Stimulated activated CD4-positive, alpha-beta T cell treated with anti-CD3 and anti-CD28 coated beads, Interleukin-12 subunit alpha, Interleukin-12 subunit beta, amount 100 ng/mL, for 4 hours (primary cell): Measurements from ENCODE around the gene ENOSF1.

Source experiments
- DNase-seq: peaks from one replicate; pipeline ENCODE4 v3.0.0-alpha.2; 2020

ENOSF1 gene

GRCh38 chr18:670522-670921, 41.9 kb downstream of the ENOSF1 start:
- no peak for DNase-seq

DNA sequence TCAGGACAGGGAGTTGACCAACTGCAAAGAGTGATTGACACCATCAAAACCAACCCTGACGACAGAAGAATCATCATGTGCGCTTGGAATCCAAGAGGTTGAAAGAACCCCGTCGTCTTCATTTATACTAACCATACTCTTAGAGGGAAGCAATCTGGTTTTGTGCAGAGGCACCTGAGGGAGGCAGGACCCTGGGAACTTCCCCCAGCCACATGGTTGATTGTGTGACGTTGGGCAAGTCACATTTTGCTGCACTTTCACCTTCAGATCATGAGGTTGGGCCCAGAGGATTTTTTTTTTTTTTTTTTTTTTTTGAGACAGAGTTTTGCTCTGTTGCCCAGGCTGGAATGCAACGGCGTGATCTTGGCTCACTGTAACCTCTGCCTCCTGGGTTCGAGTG, 43.4 kb downstream of the ENOSF1 start:
- no peak for DNase-seq

DNA sequence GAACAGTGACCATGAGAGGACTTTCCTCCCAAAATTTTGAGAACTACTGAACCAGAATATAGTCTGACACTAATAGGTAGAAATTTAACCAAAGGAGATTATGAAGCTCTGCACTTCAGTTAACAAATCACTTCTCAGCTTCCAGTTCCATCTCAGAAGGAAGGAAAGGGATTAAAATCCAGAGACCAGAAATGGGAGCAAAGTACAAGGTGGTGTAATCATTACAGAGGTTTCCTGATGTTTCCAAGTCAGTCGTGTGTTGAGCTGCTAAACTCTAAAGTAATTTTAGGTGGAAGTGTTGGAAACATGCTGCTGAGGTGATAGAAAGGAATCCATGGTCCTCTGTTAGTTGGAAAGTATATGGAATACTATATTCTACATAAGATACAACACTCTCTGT, 44.2 kb downstream of the ENOSF1 start:
- no peak for DNase-seq

GRCh38 chr18:666628-667027, 45.8 kb downstream of the ENOSF1 start:
- DNase-seq = no peak

DNA sequence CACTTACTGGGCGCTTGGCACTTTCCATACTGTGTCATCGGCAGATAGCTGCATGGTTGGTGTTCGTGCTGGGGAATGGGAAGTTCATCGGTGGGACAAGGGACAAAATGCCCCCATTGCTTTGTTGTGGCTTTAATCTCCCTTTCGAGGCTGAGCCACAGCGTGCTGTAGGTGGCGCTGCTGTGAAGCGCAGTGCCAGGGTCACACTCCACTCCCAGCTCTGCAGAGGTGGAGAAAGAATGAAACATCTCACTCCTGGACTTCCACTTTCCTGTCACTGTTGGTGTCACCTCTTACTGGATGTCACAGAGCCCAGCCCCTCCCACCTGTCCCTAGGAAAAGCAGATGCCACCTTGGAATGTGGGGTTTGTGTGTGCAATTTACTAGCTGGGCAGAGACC, 46.3 kb downstream of the ENOSF1 start:
- no peak for DNase-seq

DNA sequence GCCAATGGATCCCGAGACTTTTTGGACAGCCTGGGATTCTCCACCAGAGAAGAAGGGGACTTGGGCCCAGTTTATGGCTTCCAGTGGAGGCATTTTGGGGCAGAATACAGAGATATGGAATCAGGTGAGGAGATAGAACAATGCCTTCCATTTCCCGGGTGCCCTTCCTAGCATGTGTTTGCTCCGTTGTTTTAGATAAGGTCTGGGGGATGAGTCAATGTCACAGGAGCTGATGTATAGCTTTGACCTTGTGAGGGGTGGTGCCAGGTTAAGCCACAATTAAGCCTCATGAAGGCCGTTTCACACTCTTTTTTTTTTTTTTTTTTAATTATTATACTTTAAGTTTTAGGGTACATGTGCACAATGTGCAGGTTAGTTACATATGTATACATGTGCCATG, 50.2 kb downstream of the ENOSF1 start:
- no peak for DNase-seq

DNA sequence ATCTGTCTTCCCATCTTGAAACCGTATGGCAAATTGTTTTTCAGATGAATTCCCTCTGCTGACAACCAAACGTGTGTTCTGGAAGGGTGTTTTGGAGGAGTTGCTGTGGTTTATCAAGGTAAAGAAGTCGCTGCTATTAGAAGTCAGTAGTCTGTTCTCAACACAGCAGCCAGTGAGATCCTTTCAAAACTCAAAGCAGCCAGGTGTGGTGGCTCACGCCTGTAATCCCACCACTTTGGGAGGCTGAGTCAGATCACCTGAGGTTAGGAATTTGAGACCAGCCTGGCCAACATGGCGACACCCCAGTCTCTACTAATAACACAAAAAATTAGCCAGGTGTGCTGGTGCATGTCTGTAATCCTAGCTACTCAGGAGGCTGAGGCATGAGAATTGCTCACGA, 52.8 kb downstream of the ENOSF1 start:
- no peak for DNase-seq

- no peak for DNase-seq
These were observed 53.4 kb downstream of the ENOSF1 start for GRCh38 chr18:658947-659533.

- peak; percentile 52 for DNase-seq
These were observed 54.2 kb downstream of the ENOSF1 start for GRCh38 chr18:658001-658946.

GRCh38 chr18:657311-658000, 55.0 kb downstream of the ENOSF1 start, which contains the start of gene TYMS:
TYMS (plus strand) TSS chr18:657653; CDS start chr18:657743, 90 bp downstream.
- peak; percentile 28 for DNase-seq

GRCh38 chr18:655445-655844, 57.0 kb downstream of the ENOSF1 start:
- DNase-seq = no peak

DNA sequence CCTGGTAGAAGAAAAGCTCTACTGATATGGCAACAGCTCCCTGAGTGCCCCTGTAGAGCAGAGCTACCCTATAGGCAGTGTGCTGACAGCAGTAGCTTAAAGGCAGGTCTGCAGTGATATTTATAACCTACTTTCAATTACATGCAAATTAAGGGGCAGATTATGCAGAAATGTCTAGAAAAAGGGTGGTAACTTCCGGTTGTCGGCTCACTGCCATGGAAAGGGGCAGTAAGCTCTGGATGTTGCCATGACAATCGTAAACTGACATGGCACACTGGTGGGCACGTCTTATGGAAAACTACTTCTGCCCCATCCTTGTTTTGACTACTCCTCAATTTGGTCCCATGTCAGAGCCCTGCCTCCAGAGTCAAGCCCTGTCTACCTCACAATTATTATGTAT, 57.8 kb downstream of the ENOSF1 start:
- DNase-seq = no peak

DNA sequence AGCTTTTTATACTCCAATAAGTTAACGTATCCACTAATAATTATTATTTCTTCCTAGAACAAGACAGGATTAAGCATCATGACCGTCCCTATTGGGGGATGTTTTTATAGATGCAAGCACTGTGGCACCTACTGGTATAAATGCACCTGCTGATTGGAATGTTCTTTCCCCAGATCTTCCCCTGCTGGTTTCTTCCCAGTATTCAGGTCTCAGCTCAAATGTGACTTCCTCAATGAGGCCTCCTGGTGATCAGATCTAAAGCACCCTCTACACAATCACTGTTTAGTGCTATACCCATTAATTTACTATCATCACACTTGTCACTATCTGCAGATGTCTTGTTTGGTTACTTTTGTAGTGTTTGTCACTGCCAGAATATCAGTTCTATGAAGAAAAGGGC, 58.9 kb downstream of the ENOSF1 start:
- DNase-seq = no peak

GRCh38 chr18:652131-652530, 60.3 kb downstream of the ENOSF1 start:
- no peak for DNase-seq

- no peak for DNase-seq
These were observed 62.0 kb downstream of the ENOSF1 start for GRCh38 chr18:650428-650858.

DNA sequence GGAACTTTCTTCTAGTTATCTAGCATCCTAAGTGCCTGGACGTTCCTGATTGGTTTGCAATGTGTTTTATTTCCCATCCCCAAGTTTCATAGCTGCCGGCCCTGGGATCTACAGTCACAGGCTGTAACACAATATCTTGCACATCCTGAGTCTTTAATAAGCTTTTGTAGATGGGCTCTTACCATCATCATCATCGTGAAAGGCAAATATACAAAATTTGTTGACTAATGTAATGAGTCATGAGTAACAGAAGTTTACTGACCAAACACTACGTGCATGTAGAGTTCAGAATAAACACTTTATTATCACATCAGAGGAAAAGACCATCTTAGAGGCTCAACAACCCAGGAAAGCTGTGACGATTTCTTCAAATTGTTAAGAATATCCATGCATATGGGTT, 63.1 kb downstream of the ENOSF1 start:
- no peak for DNase-seq

- DNase-seq = no peak
These were observed 65.1 kb downstream of the ENOSF1 start for GRCh38 chr18:647304-647703.

DNA sequence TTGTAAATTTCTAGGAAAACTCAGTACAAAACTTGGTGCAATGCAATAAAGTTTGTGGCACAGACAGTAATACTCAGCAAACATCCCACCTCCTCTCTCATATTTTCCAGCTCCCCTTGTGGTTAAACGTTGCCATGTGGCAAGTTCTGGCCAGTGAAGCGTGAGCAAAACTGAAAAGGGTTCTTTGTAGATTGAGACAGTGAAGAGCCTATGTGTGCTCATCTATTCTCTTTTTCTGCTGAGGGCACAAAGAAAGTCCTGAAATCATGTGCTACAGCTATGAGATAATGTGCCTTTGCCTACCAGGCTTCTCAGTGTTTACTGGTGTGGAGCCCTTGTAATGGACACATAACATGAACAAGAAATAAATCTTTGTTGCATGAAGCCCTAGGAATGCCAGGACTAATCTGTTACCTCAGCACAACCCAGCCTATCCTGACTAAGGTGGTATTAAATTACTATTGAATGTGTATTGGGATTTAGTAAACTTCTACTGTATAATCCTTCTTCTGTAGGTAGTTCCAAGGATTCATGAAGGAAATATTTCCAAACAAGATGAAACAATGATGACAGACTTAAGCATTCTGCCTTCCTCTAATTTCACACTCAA, 67.9 kb downstream of the ENOSF1 start:
- no peak for DNase-seq

GRCh38 chr18:641224-641623, 71.2 kb downstream of the ENOSF1 start:
- no peak for DNase-seq

GRCh38 chr18:635171-635570, 77.3 kb downstream of the ENOSF1 start:
- no peak for DNase-seq

- DNase-seq = no peak
These were observed 77.8 kb downstream of the ENOSF1 start for GRCh38 chr18:634551-635045.

DNA sequence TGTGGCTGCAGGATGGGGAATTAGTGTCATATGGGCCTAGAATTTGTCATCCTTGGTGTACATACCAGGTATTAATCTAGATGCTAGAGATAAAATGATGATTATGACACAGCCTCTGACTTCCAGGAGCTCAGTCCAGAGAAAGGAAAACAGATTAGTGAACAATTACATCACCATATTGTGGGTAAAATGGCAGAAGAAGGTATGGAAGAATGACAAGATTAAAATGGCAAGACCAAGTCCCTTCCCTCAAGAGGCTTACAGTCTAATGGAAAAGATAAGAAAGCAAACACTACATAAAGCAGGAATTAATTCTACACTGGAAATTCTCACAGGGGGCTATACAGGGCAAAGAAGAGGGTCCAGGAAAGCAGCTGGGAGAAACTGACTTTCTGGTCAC, 80.9 kb downstream of the ENOSF1 start:
- DNase-seq = no peak
